HepG2 (cell line): Measurements from ENCODE around the gene TWNK. TPM values are rescaled to one million over a fixed set of nuclear protein-coding genes. Genes with fewer than 3 reads are reported as not detected.

Experiments
- ATAC-seq: fragments of 200-7000 bp; cut with Tn5 transposase; 3 replicates; pipeline ENCODE4 v1.9.1; 2020; ENCODE audit warnings: mild to moderate bottlenecking, moderate library complexity
- BruUV-seq: library from RNA; stranded (reverse); fragments of 400-500 nt; replicated peaks from 2 replicates; lab custom pipeline; 2021; lab: Mats Ljungman, UMichigan
- CTCF ChIA-PET: fragments of 300-600 bp; formaldehyde crosslinking; extraction: SDS; loops from one replicate; lab custom pipeline; 2021; ENCODE audit warnings: low total read pairs, inconsistent platforms, low intra/inter-chr PET ratio; lab: Yijun Ruan, JAX
- POLR2A ChIA-PET: fragments of 350-600 bp; sonication (Branson Sonifier 250); formaldehyde crosslinking; loops from one replicate; lab custom pipeline; 2020; ENCODE audit warnings: antibody characterized with exemption, inconsistent platforms; lab: Yijun Ruan, JAX
- DNase-seq: peaks from one replicate; pipeline ENCODE4 v3.0.0-alpha.2; 2015; ENCODE audit warnings: low spot score
- FAIRE-seq: peaks from 3 replicates; lab custom pipeline; 2011; peaks lifted over from hg19 to GRCh38; lab: Jason Lieb, UNC
- H2AFZ ChIP-seq: one replicate; pipeline ENCODE4 v1.6.1; 2011; ENCODE audit warnings: low read length, inconsistent platforms
- H3K27ac ChIP-seq: fragments of 300-600 bp; 3 replicates; pipeline ENCODE4 v1.8.0; 2011; ENCODE audit warnings: mixed run types, mild to moderate bottlenecking, mixed read lengths, low read length, inconsistent platforms; ENCODE audit not compliant: insufficient read depth; ENCODE audit errors: extremely low read length
- H3K27me3 ChIP-seq, 2 experiments: fragments of 200-600 bp in 1 of 2; 2 replicates in 1 of 2; 3 replicates in 1 of 2; pipeline versions ENCODE4 v1.6.0 to v1.8.0; 2011; ENCODE audit warnings: low read length in 2 of 2, mild to moderate bottlenecking in 2 of 2, moderate library complexity in 2 of 2, inconsistent platforms in 1 of 2; ENCODE audit not compliant: insufficient read depth in 2 of 2, control insufficient read depth in 1 of 2
- H3K36me3 ChIP-seq, 2 experiments: fragments of 200-600 bp in 1 of 2; replicated peaks in 1 of 2; 2 replicates in 1 of 2; 3 replicates in 1 of 2; pipeline versions ENCODE4 v1.5.1 to v1.8.0; 2011; ENCODE audit warnings: low read length in 2 of 2, inconsistent platforms in 1 of 2; ENCODE audit not compliant: insufficient read depth in 2 of 2, control insufficient read depth in 1 of 2
- H3K4me1 ChIP-seq: 2 replicates; pipeline ENCODE4 v1.5.1; 2012; ENCODE audit warnings: low read length, inconsistent platforms; ENCODE audit not compliant: insufficient read depth
- H3K4me2 ChIP-seq: 2 replicates; pipeline ENCODE4 v1.6.0; 2011; ENCODE audit warnings: low read depth, low read length, inconsistent platforms
- H3K4me3 ChIP-seq, 3 experiments: fragments of 200-600 bp in 1 of 3; sonication (generic), shearing (Covaris generic) in 1 of 3; replicated peaks in 1 of 3; 2 replicates each; pipeline ENCODE4 v1.5.1; 2011 to 2016; ENCODE audit warnings: low read length in 3 of 3, inconsistent platforms in 2 of 3, low read depth in 2 of 3, mild to moderate bottlenecking in 2 of 3, control low read depth in 1 of 3, mixed read lengths in 1 of 3; ENCODE audit not compliant: insufficient read depth in 1 of 3
- H3K79me2 ChIP-seq: one replicate; pipeline ENCODE4 v1.6.1; 2011; ENCODE audit warnings: low read length, inconsistent platforms; ENCODE audit not compliant: insufficient read depth
- H3K9ac ChIP-seq: 2 replicates; pipeline ENCODE4 v1.6.0; 2011; ENCODE audit warnings: mild to moderate bottlenecking, low read depth, low read length, inconsistent platforms; ENCODE audit not compliant: insufficient read depth
- H3K9me3 ChIP-seq: 2 replicates; pipeline ENCODE4 v1.5.1; 2012; ENCODE audit warnings: mild to moderate bottlenecking, low read length
- H4K20me1 ChIP-seq: 2 replicates; pipeline ENCODE4 v1.6.0; 2011; ENCODE audit warnings: inconsistent platforms, mild to moderate bottlenecking, low read length, moderate library complexity; ENCODE audit not compliant: insufficient read depth
- AGO2 ChIP-seq: fragments of 200-400 bp; formaldehyde crosslinking; optimal IDR thresholded peaks from 2 replicates; pipeline ENCODE3; 2017; ENCODE audit warnings: mild to moderate bottlenecking, low read depth, low read length, moderate library complexity
- FOSL1 ChIP-seq: sonication (generic); formaldehyde crosslinking; IDR thresholded peaks from 2 replicates; pipeline ENCODE4 v1.9.0; 2021; ENCODE audit warnings: missing genetic modification reagents, borderline replicate concordance
- MXD4 ChIP-seq: IDR thresholded peaks from 2 replicates; pipeline ENCODE4 v1.6.1; 2016; ENCODE audit warnings: mild to moderate bottlenecking, missing biosample characterization, missing genetic modification reagents
- RAD51 ChIP-seq: fragments of 450-650 bp; IDR thresholded peaks from 2 replicates; pipeline ENCODE4 v1.6.1; 2016; ENCODE audit warnings: borderline replicate concordance
- TRIM24 ChIP-seq: sonication (generic); formaldehyde crosslinking; IDR thresholded peaks from 2 replicates; pipeline ENCODE4 v1.8.0; 2022; ENCODE audit warnings: mild to moderate bottlenecking, missing genetic modification reagents
- ZNF350 ChIP-seq: sonication (generic); formaldehyde crosslinking; IDR thresholded peaks from 2 replicates; pipeline ENCODE4 v1.4.0; 2020; ENCODE audit warnings: mild to moderate bottlenecking, low read depth, missing genetic modification reagents, borderline replicate concordance
- ZSCAN21 ChIP-seq: sonication (generic); formaldehyde crosslinking; IDR thresholded peaks from 2 replicates; pipeline ENCODE4 v1.8.0; 2022; ENCODE audit warnings: mild to moderate bottlenecking, missing genetic modification reagents, moderate library complexity, borderline replicate concordance
- WGBS: methylation state at CpG from one replicate; pipeline ENCODE4 v1.1.6; 2017; ENCODE audit warnings: low lambda C conversion rate; 5-methylcytosine and 5-hydroxymethylcytosine counted together
- in situ Hi-C: cut with HindIII; loops from 2 replicates; pipeline ENCODE4 v1.10.0; 2017; ENCODE audit warnings: low pct_unique_long_range_greater_than_20kb; ENCODE audit not compliant: extremely low pct_ligation_motif_present
- intact Hi-C: fragments of 100-400 bp; cut with micrococcal nuclease; formaldehyde crosslinking; loops from one replicate; pipeline ENCODE4 v1.10.0; 2022; ENCODE audit not compliant: unreplicated experiment
- polyA plus RNA-seq, 8 experiments: library from polyadenylated mRNA; depleted of rRNA in 3 of 8; stranded (reverse) in 7 of 8; unstranded in 1 of 8; fragments of >200 nt; fragmentation: Illumina TruSeq in 4 of 8; extraction: Trizol in 4 of 8; gene quantifications; 2 replicates each; pipeline versions ENCODE4 v1.2.1 to v1.2.3, GENCODE V29; 2011 to 2016; ENCODE audit warnings: low read depth in 4 of 8, missing spikeins in 1 of 8, mixed read lengths in 1 of 8; ENCODE audit not compliant: insufficient read depth in 1 of 8
- total RNA-seq, 5 experiments: library from RNA; depleted of rRNA; stranded (reverse); fragments of >200 nt; fragmentation: Illumina TruSeq; extraction: Trizol; gene quantifications; 2 replicates each; pipeline ENCODE4 v1.2.3, GENCODE V29; 2016; ENCODE audit warnings: low read depth in 1 of 5
- TF ChIP-seq, protein P1 (sequence below): IDR thresholded peaks from 2 replicates; pipeline ENCODE4 v1.6.1; 2012; ENCODE audit warnings: low read depth, low read length, improper control_type of control experiment
- TF ChIP-seq, protein P2 (sequence below): sonication (generic); formaldehyde crosslinking; IDR thresholded peaks from 2 replicates; pipeline ENCODE4 v1.4.0; 2020; ENCODE audit warnings: low read depth, missing genetic modification reagents

Gene TWNK
- total and polyA plus RNA-seq, 2 of the 13 experiments (the other 11 are each of a cell fraction or from before 2014, with no cell fraction given): 10.7 to 16.5 TPM

DNA sequence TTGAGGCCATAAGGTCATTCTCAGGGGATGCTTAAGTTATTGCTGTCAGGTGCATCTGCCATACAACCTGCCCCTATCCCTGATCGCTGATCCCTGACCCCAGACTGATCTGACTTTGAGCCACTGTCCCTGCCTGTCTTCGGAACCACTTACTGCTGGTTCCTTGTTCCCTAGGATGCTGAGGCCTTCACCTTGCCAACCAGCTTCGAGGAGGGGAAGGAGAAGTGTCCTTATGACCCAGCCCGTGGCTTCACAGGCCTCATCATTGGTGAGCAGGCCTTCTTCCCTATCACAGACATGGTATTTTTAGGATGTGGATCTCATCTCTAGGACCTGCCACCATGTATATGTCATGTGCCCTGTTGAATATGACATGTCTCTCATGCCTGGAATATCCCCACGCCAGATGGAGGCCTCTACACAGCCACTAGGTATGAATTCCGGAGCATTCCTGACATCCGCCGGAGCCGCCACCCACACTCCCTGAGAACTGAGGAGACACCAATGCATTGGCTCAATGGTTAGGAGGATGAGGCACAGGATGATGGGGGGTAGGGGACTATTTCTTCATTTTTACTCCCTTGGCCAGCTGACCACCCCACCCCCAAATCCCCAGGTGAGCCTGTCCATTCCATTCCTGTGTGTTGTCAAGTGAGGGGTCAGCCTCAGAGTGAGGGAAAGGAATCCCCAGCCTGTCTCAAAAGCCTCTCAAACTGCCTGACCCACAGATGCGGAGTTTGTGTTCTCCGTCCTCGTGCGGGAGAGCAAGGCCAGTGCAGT lies 9.0 kb upstream of the TWNK start (continued):
- TF ChIP-seq, protein P1, sequence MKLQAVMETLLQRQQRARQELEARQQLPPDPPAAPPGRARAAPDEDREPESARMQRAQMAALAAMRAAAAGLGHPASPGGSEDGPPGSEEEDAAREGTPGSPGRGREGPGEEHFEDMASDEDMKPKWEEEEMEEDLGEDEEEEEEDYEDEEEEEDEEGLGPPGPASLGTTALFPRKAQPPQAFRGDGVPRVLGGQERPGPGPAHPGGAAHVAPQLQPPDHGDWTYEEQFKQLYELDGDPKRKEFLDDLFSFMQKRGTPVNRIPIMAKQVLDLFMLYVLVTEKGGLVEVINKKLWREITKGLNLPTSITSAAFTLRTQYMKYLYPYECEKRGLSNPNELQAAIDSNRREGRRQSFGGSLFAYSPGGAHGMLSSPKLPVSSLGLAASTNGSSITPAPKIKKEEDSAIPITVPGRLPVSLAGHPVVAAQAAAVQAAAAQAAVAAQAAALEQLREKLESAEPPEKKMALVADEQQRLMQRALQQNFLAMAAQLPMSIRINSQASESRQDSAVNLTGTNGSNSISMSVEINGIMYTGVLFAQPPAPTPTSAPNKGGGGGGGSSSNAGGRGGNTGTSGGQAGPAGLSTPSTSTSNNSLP: no peak
- TF ChIP-seq, all 625 proteins: peak for 2

DNA sequence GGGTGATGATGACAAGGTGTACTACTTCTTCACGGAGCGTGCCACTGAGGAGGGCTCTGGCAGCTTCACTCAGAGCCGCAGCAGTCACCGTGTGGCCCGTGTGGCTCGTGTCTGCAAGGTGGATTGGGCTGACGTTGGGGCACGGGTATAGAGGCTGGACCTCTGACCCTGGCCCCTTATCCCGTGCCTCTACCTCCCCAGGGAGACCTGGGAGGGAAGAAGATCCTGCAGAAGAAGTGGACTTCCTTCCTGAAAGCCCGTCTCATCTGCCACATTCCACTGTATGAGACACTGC lies 8.5 kb upstream of the TWNK start:
- intact Hi-C loops (no loop called here), in situ Hi-C loops (no loop called here)
- Histone ChIP-seq H3K36me3 (peaks cover 33 to 80% of the 10 kb centered on the region in 2 experiments), H3K27ac (no peak overlapping the region), H2AFZ (no peak overlapping the region), H3K4me1 (peaks cover 16% of the 10 kb centered on the region), H3K27me3 (no peaks in the 10 kb centered on the region), H3K79me2 (peaks cover 6% of the 10 kb centered on the region), H4K20me1 (no peaks in the 10 kb centered on the region), H3K4me2 (no peak overlapping the region), H3K4me3 (no peak overlapping the region), H3K9me3 (no peaks in the 10 kb centered on the region), H3K9ac (no peak overlapping the region)
- ATAC-seq (no peak), FAIRE-seq (no peak), DNase-seq (no peak)
- TF ChIP-seq, protein P2, sequence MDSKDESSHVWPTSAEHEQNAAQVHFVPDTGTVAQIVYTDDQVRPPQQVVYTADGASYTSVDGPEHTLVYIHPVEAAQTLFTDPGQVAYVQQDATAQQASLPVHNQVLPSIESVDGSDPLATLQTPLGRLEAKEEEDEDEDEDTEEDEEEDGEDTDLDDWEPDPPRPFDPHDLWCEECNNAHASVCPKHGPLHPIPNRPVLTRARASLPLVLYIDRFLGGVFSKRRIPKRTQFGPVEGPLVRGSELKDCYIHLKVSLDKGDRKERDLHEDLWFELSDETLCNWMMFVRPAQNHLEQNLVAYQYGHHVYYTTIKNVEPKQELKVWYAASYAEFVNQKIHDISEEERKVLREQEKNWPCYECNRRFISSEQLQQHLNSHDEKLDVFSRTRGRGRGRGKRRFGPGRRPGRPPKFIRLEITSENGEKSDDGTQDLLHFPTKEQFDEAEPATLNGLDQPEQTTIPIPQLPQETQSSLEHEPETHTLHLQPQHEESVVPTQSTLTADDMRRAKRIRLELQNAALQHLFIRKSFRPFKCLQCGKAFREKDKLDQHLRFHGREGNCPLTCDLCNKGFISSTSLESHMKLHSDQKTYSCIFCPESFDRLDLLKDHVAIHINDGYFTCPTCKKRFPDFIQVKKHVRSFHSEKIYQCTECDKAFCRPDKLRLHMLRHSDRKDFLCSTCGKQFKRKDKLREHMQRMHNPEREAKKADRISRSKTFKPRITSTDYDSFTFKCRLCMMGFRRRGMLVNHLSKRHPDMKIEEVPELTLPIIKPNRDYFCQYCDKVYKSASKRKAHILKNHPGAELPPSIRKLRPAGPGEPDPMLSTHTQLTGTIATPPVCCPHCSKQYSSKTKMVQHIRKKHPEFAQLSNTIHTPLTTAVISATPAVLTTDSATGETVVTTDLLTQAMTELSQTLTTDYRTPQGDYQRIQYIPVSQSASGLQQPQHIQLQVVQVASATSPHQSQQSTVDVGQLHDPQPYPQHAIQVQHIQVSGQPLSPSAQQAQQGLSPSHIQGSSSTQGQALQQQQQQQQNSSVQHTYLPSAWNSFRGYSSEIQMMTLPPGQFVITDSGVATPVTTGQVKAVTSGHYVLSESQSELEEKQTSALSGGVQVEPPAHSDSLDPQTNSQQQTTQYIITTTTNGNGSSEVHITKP: no peak
- TF ChIP-seq MXD4 (CRISPR knock-in tag) (no peak), AGO2 (peak; percentile 49), RAD51 (no peak), ZNF350 (CRISPR knock-in tag) (no peak), TRIM24 (no peak), ZSCAN21 (no peak), FOSL1 (CRISPR knock-in tag) (no peak)
- CTCF ChIA-PET: no interaction called here
- no TSS peak for BruUV-seq
- WGBS: 97% methylated on average over 7 of the region's 10 CpGs
- POLR2A ChIA-PET: interaction anchor here (1.7 kb wide), 1 partner anchor 19 kb away, joined by 3 read pairs; no protein-coding TSS in a partner anchor
